GM23248 (cell line): Measurements from ENCODE around the gene CD58. TPM values are rescaled to one million over a fixed set of nuclear protein-coding genes. Genes with fewer than 3 reads are reported as not detected.
A peak's percentile ranks its signal among the peaks of the same experiment; 100 is the strongest.
"Not testable (repeated sequence)": the region's sequence is repeated elsewhere in the genome, so short reads cannot be mapped to it uniquely, and the experiment has no call there.

Experiments used
- DNase-seq: peaks from one replicate; pipeline ENCODE4 v3.0.0-alpha.2; 2015
- H2AFZ ChIP-seq: fragments of 200-600 bp; sonication (generic); 2 replicates; pipeline ENCODE4 v1.6.1; 2016; ENCODE audit warnings: antibody characterized with exemption
- H3F3A ChIP-seq: fragments of 200-600 bp; sonication (generic); 2 replicates; pipeline ENCODE4 v1.6.1; 2016; ENCODE audit warnings: mild to moderate bottlenecking, antibody characterized with exemption, mixed run types; ENCODE audit not compliant: insufficient read depth
- H3K27ac ChIP-seq: fragments of 200-600 bp; sonication (generic); 2 replicates; pipeline ENCODE4 v1.5.1; 2016; ENCODE audit warnings: mild to moderate bottlenecking
- H3K27me3 ChIP-seq: fragments of 200-600 bp; sonication (generic); replicated peaks from 2 replicates; pipeline ENCODE4 v1.6.1; 2016; ENCODE audit warnings: mild to moderate bottlenecking; ENCODE audit not compliant: insufficient read depth
- H3K36me3 ChIP-seq: fragments of 200-600 bp; sonication (generic); 2 replicates; pipeline ENCODE4 v1.6.1; 2016; ENCODE audit warnings: low read depth, mild to moderate bottlenecking
- H3K4me1 ChIP-seq: fragments of 200-600 bp; sonication (generic); 2 replicates; pipeline ENCODE4 v1.6.1; 2016; ENCODE audit warnings: mild to moderate bottlenecking; ENCODE audit not compliant: insufficient read depth
- H3K4me2 ChIP-seq: fragments of 200-600 bp; sonication (generic); one replicate; pipeline ENCODE4 v1.6.1; 2016; ENCODE audit warnings: mild to moderate bottlenecking; ENCODE audit not compliant: unreplicated experiment
- H3K4me3 ChIP-seq: fragments of 200-600 bp; sonication (generic); 2 replicates; pipeline ENCODE4 v1.5.1; 2016; ENCODE audit warnings: mild to moderate bottlenecking
- H3K79me2 ChIP-seq: fragments of 200-600 bp; sonication (generic); 2 replicates; pipeline ENCODE4 v1.6.1; 2016; ENCODE audit warnings: mild to moderate bottlenecking; ENCODE audit not compliant: insufficient read depth
- H3K9ac ChIP-seq: fragments of 200-600 bp; sonication (generic); 2 replicates; pipeline ENCODE4 v1.6.1; 2016; ENCODE audit warnings: mild to moderate bottlenecking
- H3K9me2 ChIP-seq: fragments of 200-600 bp; sonication (generic); 2 replicates; pipeline ENCODE4 v1.6.1; 2016; ENCODE audit warnings: mixed run types, mild to moderate bottlenecking, moderate library complexity; ENCODE audit not compliant: insufficient read depth
- H3K9me3 ChIP-seq: fragments of 200-600 bp; sonication (generic); one replicate; pipeline ENCODE4 v1.6.1; 2017; ENCODE audit warnings: low read depth
- H4K20me1 ChIP-seq: fragments of 200-600 bp; sonication (generic); 2 replicates; pipeline ENCODE4 v1.6.0; 2016; ENCODE audit not compliant: insufficient read depth
- WGBS, 2 experiments: methylation state at CpG; one replicate each; pipeline ENCODE4 v1.1.6; 2015 to 2017; ENCODE audit warnings: low lambda C conversion rate in 2 of 2, low coverage in 1 of 2; ENCODE audit errors: missing lambda C conversion rate in 2 of 2; 5-methylcytosine and 5-hydroxymethylcytosine counted together
- in situ Hi-C: fragments of 300-500 bp; cut with MboI; formaldehyde crosslinking; loops from 2 replicates; pipeline ENCODE4 v1.15.0; 2020
- polyA plus RNA-seq: library from polyadenylated mRNA; unstranded; fragments of >200 nt; fragmentation: Nextera tagmentation; extraction: Ambion mirVana; gene quantifications from 2 replicates; pipeline ENCODE4 v1.2.1, GENCODE V29; 2016
- total RNA-seq: library from RNA; depleted of rRNA; stranded (reverse); fragments of >200 nt; shearing (Covaris generic); gene quantifications from 2 replicates; pipeline ENCODE4 v1.2.3, GENCODE V29; 2014

CD58 gene
- total and polyA plus RNA-seq, 2 experiments from 2014 or later: 14.1 to 30.0 TPM

- in situ Hi-C loops: loop anchor here (25.0 kb wide), 1 partner anchor 470 kb away; the partner anchor contains the start of gene TTF2
- H3K4me1 ChIP-seq, H3F3A ChIP-seq, H3K4me2 ChIP-seq, H3K9me3 ChIP-seq, H4K20me1 ChIP-seq, H2AFZ ChIP-seq, H3K9me2 ChIP-seq, H3K9ac ChIP-seq, H3K27ac ChIP-seq, H3K79me2 ChIP-seq, DNase-seq, H3K27me3 ChIP-seq, H3K4me3 ChIP-seq, H3K36me3 ChIP-seq: not testable (repeated sequence)
- WGBS, 2 experiments: 78 to 83% methylated on average over 5 to 7 of the region's 7 CpGs
Observed at GRCh38 chr1:116591951-116592605, 21.3 kb upstream of the CD58 start.

GRCh38 chr1:116591006-116591950 is 20.5 kb upstream of the CD58 start:
- not testable (repeated sequence) for H3K9me2 ChIP-seq, H3K4me2 ChIP-seq, H3K36me3 ChIP-seq, H3K4me3 ChIP-seq, H3K4me1 ChIP-seq, H2AFZ ChIP-seq, H3K27me3 ChIP-seq, H4K20me1 ChIP-seq, H3K79me2 ChIP-seq, H3F3A ChIP-seq, H3K27ac ChIP-seq, H3K9me3 ChIP-seq, H3K9ac ChIP-seq
- in situ Hi-C loops: loop anchor here (25.0 kb wide), 1 partner anchor 471 kb away; the partner anchor contains the start of gene TTF2
- peak; percentile 29 for DNase-seq
- 75 to 81% methylated on average over 3 to 8 of the region's 10 CpGs for WGBS, 2 experiments

- H3K4me2 ChIP-seq, H3F3A ChIP-seq, H3K27ac ChIP-seq, H3K27me3 ChIP-seq, H2AFZ ChIP-seq, H3K9ac ChIP-seq, H3K79me2 ChIP-seq, H4K20me1 ChIP-seq, DNase-seq, H3K4me3 ChIP-seq, H3K9me2 ChIP-seq, H3K9me3 ChIP-seq, H3K4me1 ChIP-seq, H3K36me3 ChIP-seq: not testable (repeated sequence)
- in situ Hi-C loops: loop anchor here (25.0 kb wide), 1 partner anchor 472 kb away; the partner anchor contains the start of gene TTF2
- WGBS, 2 experiments: 82 to 88% methylated on average over 6 of the region's 6 CpGs
Observed at GRCh38 chr1:116590359-116591005, 19.7 kb upstream of the CD58 start.

DNA sequence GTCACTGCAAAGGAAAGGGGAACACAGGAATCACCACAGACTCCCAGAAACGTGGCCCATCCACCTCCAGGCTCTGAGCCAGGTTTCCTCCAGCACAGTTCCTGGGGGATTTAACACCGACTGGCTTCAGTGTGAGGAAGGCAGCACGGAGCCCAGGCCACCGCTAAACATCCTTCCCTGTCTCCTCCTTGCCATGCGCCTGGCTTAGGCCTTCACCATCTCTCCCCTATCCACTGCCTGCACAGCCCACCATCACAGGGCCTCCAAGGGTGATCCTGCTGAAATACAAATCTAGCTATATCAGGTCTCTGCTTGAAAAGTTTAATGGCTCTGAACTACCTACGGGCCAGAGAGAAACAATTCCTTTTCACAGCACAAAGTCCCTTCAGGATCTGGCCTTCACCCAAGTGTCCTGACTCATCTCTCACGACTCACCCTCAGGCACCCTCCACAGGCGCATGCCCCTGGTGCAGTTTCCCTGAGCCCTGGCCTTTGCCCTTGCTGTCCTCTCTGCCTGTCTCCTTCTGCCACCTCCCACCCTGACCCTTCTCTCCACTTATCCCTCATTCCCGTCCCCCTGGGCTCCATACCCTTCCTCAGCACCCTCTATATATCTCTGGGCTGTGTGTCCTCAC is 18.4 kb upstream of the CD58 start:
- not testable (repeated sequence) for H3K27me3 ChIP-seq, H3F3A ChIP-seq, H3K4me3 ChIP-seq, H3K79me2 ChIP-seq, H3K9me3 ChIP-seq, H3K9ac ChIP-seq, H3K9me2 ChIP-seq, H3K36me3 ChIP-seq, H3K4me1 ChIP-seq, H2AFZ ChIP-seq, H3K27ac ChIP-seq, H4K20me1 ChIP-seq, H3K4me2 ChIP-seq
- 56 to 60% methylated on average over 9 of the region's 9 CpGs for WGBS, 2 experiments
- in situ Hi-C loops: loop anchor here (25.0 kb wide), 1 partner anchor 473 kb away; the partner anchor contains the start of gene TTF2
- DNase-seq: peak; percentile 57
